IMR-90 (cell line): ENCODE data around the gene PMP22. TPM values are rescaled to one million over a fixed set of nuclear protein-coding genes. Genes with fewer than 3 reads are reported as not detected.

ENCODE experiments used
- ATAC-seq: fragments of 200-7000 bp; cut with Tn5 transposase; 2 replicates; pipeline ENCODE4 v1.9.1; 2020; ENCODE audit warnings: low read depth, mild to moderate bottlenecking, moderate library complexity
- BruUV-seq: library from RNA; stranded (reverse); fragments of 400-500 nt; replicated peaks from 2 replicates; lab custom pipeline; 2021; lab: Mats Ljungman, UMichigan
- CTCF ChIA-PET: fragments of 300-600 bp; formaldehyde crosslinking; extraction: SDS; loops from one replicate; lab custom pipeline; 2021; ENCODE audit warnings: antibody characterized with exemption; lab: Yijun Ruan, JAX
- POLR2A ChIA-PET: fragments of 300-600 bp; sonication (Branson Sonifier 250); formaldehyde crosslinking; loops from one replicate; lab custom pipeline; 2022; ENCODE audit warnings: antibody characterized with exemption; ENCODE audit not compliant: unreplicated experiment; lab: Charles Lee
- DNase-seq: peaks from one replicate; pipeline ENCODE4 v3.0.0; 2013
- H2AFZ ChIP-seq: replicated peaks from 2 replicates; pipeline ENCODE3; 2013; ENCODE audit warnings: low read length, mild to moderate bottlenecking; ENCODE audit not compliant: poor library complexity
- H2AK5ac ChIP-seq: 2 replicates; pipeline ENCODE4 v1.6.1; 2013; ENCODE audit warnings: low read depth, low read length, inconsistent platforms
- H2AK9ac ChIP-seq: replicated peaks from 2 replicates; pipeline ENCODE3; 2013; ENCODE audit warnings: mild to moderate bottlenecking, low read depth, low read length, moderate library complexity; ENCODE audit not compliant: poor library complexity
- H2BK120ac ChIP-seq: 2 replicates; pipeline ENCODE4 v1.6.1; 2013; ENCODE audit warnings: low read depth, low read length, inconsistent platforms
- H2BK15ac ChIP-seq: 3 replicates; pipeline ENCODE4 v1.6.1; 2013; ENCODE audit warnings: low read depth, low read length, inconsistent platforms
- H2BK20ac ChIP-seq: 2 replicates; pipeline ENCODE4 v1.6.1; 2013; ENCODE audit warnings: low read depth, mild to moderate bottlenecking, inconsistent platforms, low read length, moderate library complexity
- H2BK5ac ChIP-seq: 2 replicates; pipeline ENCODE4 v1.6.1; 2013; ENCODE audit warnings: mild to moderate bottlenecking, low read depth, low read length, inconsistent platforms; ENCODE audit not compliant: poor library complexity, severe bottlenecking
- H3K14ac ChIP-seq: replicated peaks from 2 replicates; pipeline ENCODE4 v1.6.1; 2013; ENCODE audit warnings: low read depth, low read length, inconsistent platforms
- H3K18ac ChIP-seq: 2 replicates; pipeline ENCODE4 v1.6.1; 2013; ENCODE audit warnings: low read depth, low read length, control low read depth
- H3K23ac ChIP-seq: 2 replicates; pipeline ENCODE4 v1.6.1; 2013; ENCODE audit warnings: low read depth, low read length, inconsistent platforms
- H3K27ac ChIP-seq: 2 replicates; pipeline ENCODE4 v1.5.1; 2013; ENCODE audit warnings: mild to moderate bottlenecking, control low read depth, low read length; ENCODE audit not compliant: insufficient read depth
- H3K27me3 ChIP-seq: 2 replicates; pipeline ENCODE4 v1.6.1; 2013; ENCODE audit warnings: low read length; ENCODE audit not compliant: control insufficient read depth, insufficient read depth
- H3K36me3 ChIP-seq: 2 replicates; pipeline ENCODE4 v1.6.1; 2013; ENCODE audit warnings: low read length, mixed read lengths; ENCODE audit not compliant: control insufficient read depth, insufficient read depth
- H3K4ac ChIP-seq: 2 replicates; pipeline ENCODE4 v1.6.1; 2013; ENCODE audit warnings: low read depth, low read length, inconsistent platforms
- H3K4me1 ChIP-seq: 2 replicates; pipeline ENCODE4 v1.6.1; 2013; ENCODE audit warnings: low read length, mixed read lengths; ENCODE audit not compliant: control insufficient read depth, insufficient read depth
- H3K4me2 ChIP-seq: 2 replicates; pipeline ENCODE4 v1.6.1; 2013; ENCODE audit warnings: low read depth, mild to moderate bottlenecking, control low read depth, low read length, moderate library complexity
- H3K4me3 ChIP-seq: 2 replicates; pipeline ENCODE4 v1.5.1; 2013; ENCODE audit warnings: low read depth, mild to moderate bottlenecking, control low read depth, low read length, moderate library complexity; ENCODE audit not compliant: insufficient read depth
- H3K56ac ChIP-seq: 2 replicates; pipeline ENCODE4 v1.6.1; 2013; ENCODE audit warnings: low read length, inconsistent platforms; ENCODE audit not compliant: insufficient read depth; ENCODE audit errors: extremely low read depth
- H3K79me1 ChIP-seq, 2 experiments: 2 replicates each; pipeline ENCODE4 v1.6.1; 2013; ENCODE audit warnings: low read length in 2 of 2, inconsistent platforms in 1 of 2, low read depth in 1 of 2
- H3K9ac ChIP-seq: 2 replicates; pipeline ENCODE4 v1.6.1; 2013; ENCODE audit warnings: low read depth, low read length, control low read depth
- H3K9me1 ChIP-seq: 2 replicates; pipeline ENCODE4 v1.6.1; 2013; ENCODE audit warnings: low read length, inconsistent platforms; ENCODE audit not compliant: insufficient read depth
- H3K9me3 ChIP-seq: 2 replicates; pipeline ENCODE4 v1.6.1; 2013; ENCODE audit warnings: low read length; ENCODE audit not compliant: control insufficient read depth, insufficient read depth
- H4K20me1 ChIP-seq: 2 replicates; pipeline ENCODE4 v1.6.1; 2013; ENCODE audit warnings: low read length, inconsistent platforms; ENCODE audit not compliant: insufficient read depth
- H4K5ac ChIP-seq: 2 replicates; pipeline ENCODE4 v1.6.1; 2013; ENCODE audit warnings: mild to moderate bottlenecking, low read depth, low read length, control low read depth
- H4K8ac ChIP-seq, 2 experiments: 2 replicates each; pipeline ENCODE4 v1.6.1; 2013; ENCODE audit warnings: low read depth in 2 of 2, low read length in 2 of 2, control low read depth in 1 of 2, inconsistent platforms in 1 of 2
- H4K91ac ChIP-seq: 2 replicates; pipeline ENCODE4 v1.6.1; 2013; ENCODE audit warnings: low read depth, low read length, inconsistent platforms; ENCODE audit not compliant: insufficient read depth
- BHLHE40 ChIP-seq: fragments of 150-350 bp; IDR thresholded peaks from 2 replicates; pipeline ENCODE4 v1.6.1; 2016; ENCODE audit warnings: mild to moderate bottlenecking, low read depth, low read length
- CEBPB ChIP-seq: IDR thresholded peaks from 2 replicates; pipeline ENCODE4 v1.6.1; 2012; ENCODE audit warnings: low read depth, low read length, improper control_type of control experiment
- CHD1 ChIP-seq: IDR thresholded peaks from 2 replicates; pipeline ENCODE4 v1.6.1; 2012; ENCODE audit warnings: low read depth, low read length, improper control_type of control experiment
- ELK1 ChIP-seq: fragments of 150-350 bp; IDR thresholded peaks from 2 replicates; pipeline ENCODE4 v1.6.1; 2016; ENCODE audit warnings: low read depth, mild to moderate bottlenecking, low read length, moderate library complexity, borderline replicate concordance
- FOS ChIP-seq: fragments of 150-350 bp; IDR thresholded peaks from 2 replicates; pipeline ENCODE4 v1.6.1; 2016; ENCODE audit warnings: low read depth, low read length
- MAFK ChIP-seq: IDR thresholded peaks from 2 replicates; pipeline ENCODE4 v1.6.1; 2012; ENCODE audit warnings: low read depth, low read length, improper control_type of control experiment
- MAZ ChIP-seq: IDR thresholded peaks from 2 replicates; pipeline ENCODE4 v1.6.1; 2012; ENCODE audit warnings: low read depth, mild to moderate bottlenecking, low read length, improper control_type of control experiment, moderate library complexity, borderline replicate concordance
- MXI1 ChIP-seq: IDR thresholded peaks from 2 replicates; pipeline ENCODE4 v1.6.1; 2012; ENCODE audit warnings: low read depth, mild to moderate bottlenecking, low read length, moderate library complexity, borderline replicate concordance
- NFE2L2 ChIP-seq: fragments of 150-350 bp; IDR thresholded peaks from 2 replicates; pipeline ENCODE4 v1.6.1; 2016; ENCODE audit warnings: low read depth, mild to moderate bottlenecking, low read length
- POLR2A ChIP-seq: IDR thresholded peaks from 2 replicates; pipeline ENCODE4 v1.6.1; 2012; ENCODE audit warnings: mild to moderate bottlenecking, low read depth, low read length
- RAD21 ChIP-seq: IDR thresholded peaks from 2 replicates; pipeline ENCODE4 v1.6.1; 2012; ENCODE audit warnings: low read length, improper control_type of control experiment
- RCOR1 ChIP-seq: IDR thresholded peaks from 2 replicates; pipeline ENCODE4 v1.6.1; 2012; ENCODE audit warnings: mild to moderate bottlenecking, low read length, improper control_type of control experiment; ENCODE audit not compliant: insufficient replicate concordance
- RFX5 ChIP-seq: IDR thresholded peaks from 2 replicates; pipeline ENCODE4 v1.8.0; 2012; ENCODE audit warnings: low read depth, mild to moderate bottlenecking, low read length, moderate library complexity
- SMC3 ChIP-seq: fragments of 150-350 bp; IDR thresholded peaks from 2 replicates; pipeline ENCODE4 v1.6.1; 2016; ENCODE audit warnings: low read depth, mild to moderate bottlenecking, antibody characterized with exemption, low read length, moderate library complexity
- USF2 ChIP-seq: fragments of 150-350 bp; IDR thresholded peaks from 2 replicates; pipeline ENCODE4 v1.6.1; 2017; ENCODE audit warnings: mild to moderate bottlenecking, antibody characterized with exemption, low read length, low read depth
- WGBS, 2 experiments: methylation state at CpG; one replicate each; pipeline versions ENCODE4 v1.1.5 to v1.1.7; 2013; ENCODE audit warnings: missing lambda C conversion rate in 2 of 2; ENCODE audit not compliant: insufficient read length in 1 of 2; ENCODE audit errors: extremely low coverage in 2 of 2; 5-methylcytosine and 5-hydroxymethylcytosine counted together
- dilution Hi-C: fragments of 300-500 bp; cut with HindIII; formaldehyde crosslinking; loops from one replicate; pipeline ENCODE4 v1.14.3; 2018; ENCODE audit warnings: low sequenced_read_pairs; ENCODE audit not compliant: unreplicated experiment
- in situ Hi-C: fragments of 300-500 bp; cut with MboI; formaldehyde crosslinking; loops from 3 replicates; pipeline ENCODE4 v1.14.3; 2019; ENCODE audit warnings: low sequenced_read_pairs, inconsistent platforms, mixed read lengths
- intact Hi-C: fragments of 100-400 bp; cut with micrococcal nuclease; formaldehyde crosslinking; loops from 2 replicates; pipeline ENCODE4 v1.10.0; 2022
- polyA plus RNA-seq, 3 experiments: library from polyadenylated mRNA; depleted of rRNA; stranded (reverse); fragments of >200 nt; gene quantifications; 2 replicates each; pipeline ENCODE4 v1.2.3, GENCODE V29; 2012; ENCODE audit warnings: low replicate concordance in 1 of 3
- total RNA-seq: library from RNA; depleted of rRNA; stranded (reverse); fragments of >200 nt; gene quantifications from 2 replicates; pipeline ENCODE4 v1.2.3, GENCODE V29; 2012

The PMP22 gene
- total and polyA plus RNA-seq, 2 of the 4 experiments (the other 2 are of a cell fraction) = 33.5 to 72.8 TPM

- ATAC-seq (peak; percentile 19), DNase-seq (peak; percentile 60)
- POLR2A ChIA-PET = interaction anchor here (0.6 to 1.0 kb wide), 3 partner anchors 101 to 131 kb away, joined by 3 read pairs; no protein-coding TSS in a partner anchor
- H3K27ac ChIP-seq = peak overlapping the region; percentile 88
- H3K18ac ChIP-seq = peak overlapping the region; percentile 79
- H3K14ac ChIP-seq = peak overlapping the region; percentile 94
- dilution Hi-C loops (no loop called here), in situ Hi-C loops (loop anchor here (10.0 to 25.0 kb wide), 3 partner anchors 173 to 701 kb away; no protein-coding TSS in a partner anchor), intact Hi-C loops (loop anchor here (2.0 to 10.0 kb wide), 2 partner anchors 83 to 737 kb away; partner anchors contain the start of genes TEKT3, TTC19 and ZSWIM7)
- H2BK15ac ChIP-seq = peak overlapping the region; percentile 74; the same call in 2 of the 3 replicates
- peak overlapping the region; percentile 95 for H3K23ac ChIP-seq
- peaks cover 12% of the 10 kb centered on the region; the same call in 1 of the 2 replicates for H3K9me1 ChIP-seq
- H4K5ac ChIP-seq = peak overlapping the region; percentile 62
- peak overlapping the region; percentile 94 for H2AFZ ChIP-seq
- peak overlapping the region; percentile 78 for H2BK20ac ChIP-seq
- peak overlapping the region; percentile 42 for H2BK5ac ChIP-seq
- peak overlapping the region; percentile 95 for H3K4ac ChIP-seq
- H4K8ac ChIP-seq = peak overlapping the region; percentile 75 to 78
- peak overlapping the region; percentile 76 for H3K4me3 ChIP-seq
- H2AK9ac ChIP-seq = peak overlapping the region; percentile 95
- no peaks in the 10 kb centered on the region for H3K9me3 ChIP-seq
- peak overlapping the region; percentile 82 for H3K56ac ChIP-seq
- peak overlapping the region; percentile 95 for H4K91ac ChIP-seq
- WGBS, 2 experiments = 0% methylated on average over 11 of the region's 32 CpGs; no CpG with 5 or more reads in 1 of the 2 experiments
- peak overlapping the region; percentile 98 for H3K9ac ChIP-seq
- H3K4me2 ChIP-seq = peak overlapping the region; percentile 78
- peak overlapping the region; percentile 84 for H2BK120ac ChIP-seq
- H3K27me3 ChIP-seq = peaks cover 19% of the 10 kb centered on the region
- BruUV-seq = no TSS peak
- peak overlapping the region; percentile 42 for H2AK5ac ChIP-seq
- H3K36me3 ChIP-seq = peaks cover 27% of the 10 kb centered on the region
- peaks cover 11% of the 10 kb centered on the region for H3K4me1 ChIP-seq
- CTCF ChIA-PET = interaction anchor here (0.6 to 2.5 kb wide), 4 partner anchors 26 to 241 kb away, joined by 3 to 9 read pairs (median 4); no protein-coding TSS in a partner anchor
- H3K79me1 ChIP-seq = peaks cover 22 to 46% of the 10 kb centered on the region in 2 experiments
- peaks cover 33% of the 10 kb centered on the region; the same call in 1 of the 2 replicates for H4K20me1 ChIP-seq
- no peak for TF ChIP-seq FOS
- TF ChIP-seq RFX5 = no peak
- no peak for TF ChIP-seq ELK1
- no peak for TF ChIP-seq RCOR1
- TF ChIP-seq BHLHE40 = no peak
- no peak for TF ChIP-seq MAZ
- no peak for TF ChIP-seq SMC3
- no peak for TF ChIP-seq NFE2L2
- 0 out of 2 replicates have a peak, but pooled peaks have one; percentile 40 for TF ChIP-seq MXI1
- no peak for TF ChIP-seq CEBPB
- no peak for TF ChIP-seq MAFK
- TF ChIP-seq USF2 = no peak
- TF ChIP-seq POLR2A = peak; percentile 38; the same call in 1 of the 2 replicates
- TF ChIP-seq RAD21 = peak; percentile 40
- no peak for TF ChIP-seq CHD1
These were observed 3.8 kb downstream of the PMP22 start for GRCh38 chr17:15261258-15261801.
